K562 (cell line): Measurements from ENCODE around the gene ARL13B.

Experiments used
- MXI1 ChIP-seq: IDR thresholded peaks from 2 replicates; pipeline ENCODE4 v1.6.1; 2011; ENCODE audit warnings: low read depth, mild to moderate bottlenecking, improper control_type of control experiment, low read length
- POLR2A ChIP-seq: fragments of 450-650 bp; conservative IDR thresholded peaks from 2 replicates; pipeline ENCODE4 v1.6.1; 2016
- ZBED1 ChIP-seq: IDR thresholded peaks from 2 replicates; pipeline ENCODE4 v1.6.1; 2014

DNA sequence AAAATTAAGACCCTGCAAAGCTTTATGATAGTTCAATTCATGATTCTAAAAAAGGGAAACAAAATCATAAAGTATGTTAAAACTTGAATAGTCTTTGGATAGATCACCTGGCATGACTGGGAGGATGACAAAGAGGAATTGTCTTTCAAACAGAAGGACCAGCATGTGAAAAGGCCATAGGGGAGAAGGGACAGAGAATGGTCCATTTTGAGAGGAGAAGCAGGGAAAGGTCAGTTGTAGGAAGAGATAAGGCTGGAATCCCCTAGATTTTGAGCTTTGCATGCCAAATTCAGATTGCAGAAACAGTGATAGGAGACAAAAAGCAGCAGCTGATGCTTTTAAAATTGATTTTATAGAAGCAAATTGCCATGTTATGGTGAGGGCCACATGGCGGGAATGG, 18.9 kb upstream of the ARL13B start:
- TF ChIP-seq MXI1: no peak
- TF ChIP-seq ZBED1: no peak
- no peak for TF ChIP-seq POLR2A
